Tongue (tissue), 2 donors: ENCODE data around the gene CELF1. TPM values are rescaled to one million over a fixed set of nuclear protein-coding genes. Genes with fewer than 3 reads are reported as not detected.

Source experiments
- DNase-seq: peaks from one replicate; pipeline ENCODE4 v3.0.0-alpha.2; 2015
- total RNA-seq: library from RNA; depleted of rRNA; stranded (reverse); fragments of >200 nt; gene quantifications from one replicate; pipeline ENCODE4 v1.2.3, GENCODE V29; 2014

CELF1 gene
- 121 TPM for total RNA-seq

DNA sequence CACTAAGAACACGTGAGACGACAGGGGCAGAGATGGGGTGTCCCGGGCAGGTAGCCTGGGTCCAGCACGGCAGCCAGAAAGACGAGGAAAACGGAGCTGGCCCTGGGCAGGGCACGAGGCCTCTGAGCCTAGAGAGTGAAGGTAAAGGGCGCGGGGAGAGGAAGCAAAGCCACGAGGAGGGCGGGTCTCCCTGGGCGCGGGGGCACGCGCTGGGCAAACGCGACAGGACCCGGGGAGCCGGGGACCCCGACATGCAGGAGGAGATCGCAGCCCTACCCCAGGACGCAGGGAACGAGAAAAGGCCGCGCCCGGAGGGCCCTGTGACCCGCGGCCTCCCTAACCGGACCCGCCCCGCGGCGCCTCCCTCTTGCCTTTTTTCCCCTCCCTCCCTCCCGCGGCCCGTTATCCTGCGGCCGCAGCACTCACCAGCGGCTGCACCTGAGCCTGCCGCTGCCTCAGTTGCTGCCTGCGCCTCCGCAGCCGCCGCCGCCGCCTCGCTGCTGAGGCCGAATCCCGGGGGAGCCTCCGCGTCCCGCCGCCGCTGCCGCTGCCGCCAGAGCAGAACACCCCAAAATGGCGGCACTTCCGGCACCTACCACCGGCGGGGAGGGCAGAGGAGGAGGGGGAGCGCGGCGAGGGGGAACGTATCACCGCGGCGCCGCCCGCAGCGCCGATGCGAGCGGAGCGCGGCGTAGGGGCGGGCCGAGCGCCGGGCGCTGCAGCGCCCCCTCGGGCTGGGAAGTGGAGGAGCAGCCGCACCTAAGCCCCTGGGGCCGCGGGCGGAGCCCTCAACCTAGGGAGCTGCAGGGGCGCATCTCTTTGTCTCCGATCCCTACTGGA lies at the start of gene CELF1:
CELF1 (minus strand) TSS at position 567 of the 840 bp plus-strand sequence. CDS start 53,609 bp downstream, outside the sequence.
- peak; percentile 97 for DNase-seq

DNA sequence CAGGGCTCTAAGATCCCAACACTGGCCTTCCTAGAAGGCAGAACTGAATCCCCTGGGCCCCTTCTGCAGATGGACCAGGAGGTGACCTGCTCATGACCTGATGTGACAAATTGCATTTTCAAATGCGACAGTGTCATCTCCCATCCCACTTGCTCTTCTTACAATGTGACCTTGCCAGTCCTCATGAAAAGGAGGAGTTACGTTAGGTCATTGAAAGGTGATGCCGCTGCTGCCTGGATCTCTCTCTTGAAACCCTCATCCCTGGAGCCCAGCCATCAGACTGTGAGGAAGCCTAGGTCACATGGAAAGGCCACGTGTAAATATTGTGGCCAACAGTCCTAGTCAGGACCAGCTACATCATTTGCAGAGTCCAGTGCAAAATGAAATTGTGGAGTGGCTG lies 47.0 kb upstream of the CELF1 start:
- no peak for DNase-seq

DNA sequence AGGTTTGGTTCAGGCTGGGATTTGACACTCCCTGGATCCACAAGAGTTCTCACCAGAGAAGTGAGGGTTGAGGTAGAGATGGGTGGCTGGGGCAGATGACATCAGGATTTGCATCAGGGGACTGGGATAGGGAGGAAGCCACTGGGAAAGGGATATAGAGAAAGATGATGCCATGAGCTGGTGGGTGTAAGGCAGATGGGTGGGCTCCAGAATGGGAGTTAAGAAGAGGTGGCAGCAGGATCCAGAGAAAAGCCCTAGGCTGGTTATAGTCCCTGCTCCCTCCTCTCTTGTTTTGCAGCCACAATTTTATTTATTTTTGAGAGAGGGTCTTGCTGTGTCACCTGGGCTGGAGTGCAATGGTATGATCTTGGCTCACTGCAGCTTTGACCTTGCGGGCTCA lies 43.0 kb upstream of the CELF1 start:
- no peak for DNase-seq

DNA sequence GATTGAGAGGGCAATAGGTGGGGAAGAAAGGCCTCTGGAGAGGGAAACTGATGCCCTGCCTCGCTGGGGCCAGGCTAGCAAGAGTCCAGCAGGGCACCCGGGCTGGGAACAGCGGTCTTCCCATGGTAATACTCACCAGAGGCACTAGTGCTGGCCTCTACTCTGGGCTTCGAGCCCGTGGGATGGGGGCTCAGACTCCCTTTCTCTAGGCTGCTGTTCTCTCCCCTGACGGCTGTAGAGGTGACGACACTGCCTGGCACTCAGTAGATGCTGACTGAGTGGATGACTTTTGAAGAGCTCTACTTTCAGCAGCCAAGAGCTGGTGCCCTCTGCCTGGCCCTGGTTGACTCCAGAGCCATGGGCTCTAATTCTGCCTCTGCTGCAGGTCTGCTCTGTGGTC lies 42.1 kb upstream of the CELF1 start:
- no peak for DNase-seq

DNA sequence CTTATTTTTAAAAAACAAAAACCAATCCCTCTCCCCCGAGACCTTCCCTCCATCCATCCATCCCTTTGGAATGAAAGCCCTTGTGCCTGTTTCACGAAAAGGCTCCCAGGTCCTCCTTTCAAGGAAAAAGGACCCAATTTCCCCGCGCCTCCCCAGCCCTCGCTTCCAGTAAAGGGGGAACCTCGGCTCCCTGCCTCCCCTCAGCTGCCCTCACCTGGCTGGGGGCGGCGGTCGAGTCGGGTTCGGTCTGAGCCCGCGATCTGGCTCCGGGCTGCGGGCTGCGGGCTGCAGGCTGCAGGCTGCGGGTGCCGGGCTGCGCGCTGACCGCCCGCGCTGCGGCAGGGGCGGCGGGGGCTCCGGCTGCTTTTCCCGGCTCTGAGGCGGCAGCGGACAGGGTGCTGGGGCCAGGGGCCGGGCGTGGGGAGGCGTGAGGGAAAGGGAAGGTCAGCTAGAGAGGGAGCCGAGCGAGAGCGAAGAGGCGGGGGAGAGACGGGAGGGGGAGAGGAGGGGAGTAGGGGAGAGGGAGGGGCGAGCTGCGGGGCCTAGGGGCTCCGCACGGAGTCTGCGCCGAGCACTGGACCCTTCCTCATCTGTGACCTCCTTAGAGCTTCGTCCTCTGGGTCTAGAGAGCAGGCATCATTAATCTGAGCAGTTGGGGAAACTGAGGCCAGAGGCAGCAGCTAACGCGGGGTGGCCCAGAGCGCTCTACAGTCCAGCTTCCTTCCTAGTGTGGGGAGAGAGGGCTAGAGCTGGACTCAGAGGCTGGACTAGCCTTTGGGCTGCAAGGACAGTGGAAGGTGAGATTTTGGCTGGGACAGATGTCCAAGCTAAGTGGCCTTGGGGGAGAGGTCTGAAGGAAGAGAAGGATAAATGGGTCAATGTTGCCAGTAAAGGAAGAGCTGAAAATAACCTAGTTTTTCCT lies 41.3 kb upstream of the CELF1 start, which contains the start of gene C1QTNF4:
C1QTNF4 (minus strand) TSS at position 478 of the 922 bp plus-strand sequence. CDS start 3,601 bp downstream, outside the sequence.
- DNase-seq, result no peak

DNA sequence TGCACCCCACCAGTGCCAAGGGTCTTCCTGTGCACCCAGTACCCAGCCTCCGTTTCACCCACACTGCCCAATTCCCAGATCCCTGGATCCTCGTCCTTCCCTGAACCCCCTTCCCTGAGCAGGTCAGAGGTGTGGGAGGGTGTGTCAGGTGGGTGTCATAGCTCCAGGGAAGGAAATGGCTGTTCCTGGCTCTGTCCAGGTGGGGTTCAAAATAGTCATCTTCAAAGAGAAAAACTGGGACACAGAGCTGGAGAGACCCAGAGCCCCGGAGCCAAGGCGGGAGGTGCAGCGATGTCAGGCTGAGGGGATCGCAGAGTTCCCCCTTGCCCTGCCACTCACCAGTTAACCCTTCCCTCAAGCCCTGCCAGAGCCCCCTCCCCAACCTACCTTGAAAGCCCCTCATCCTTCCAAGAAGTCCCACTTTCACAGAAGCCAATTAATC lies 40.6 kb upstream of the CELF1 start:
- no peak for DNase-seq

DNA sequence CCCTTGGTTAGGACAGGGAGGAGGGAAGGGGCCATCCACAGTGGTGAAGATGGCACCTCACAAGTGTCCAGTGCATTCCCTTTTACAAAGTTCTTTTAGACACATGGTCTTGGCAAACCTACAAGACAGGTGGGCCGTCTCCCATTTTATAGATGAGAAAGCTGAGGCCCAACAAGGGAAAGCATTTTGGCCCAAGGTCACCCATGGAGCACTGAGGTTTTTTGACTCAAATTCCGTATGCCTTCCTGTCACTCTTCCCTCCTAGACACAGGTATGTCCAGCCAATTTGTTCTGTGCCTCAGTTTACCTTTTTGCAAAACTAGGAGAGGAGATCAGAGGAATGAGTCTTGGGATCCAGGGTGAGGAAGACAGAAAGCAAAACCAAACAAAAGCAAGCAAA lies 40.0 kb upstream of the CELF1 start:
- no peak for DNase-seq

DNA sequence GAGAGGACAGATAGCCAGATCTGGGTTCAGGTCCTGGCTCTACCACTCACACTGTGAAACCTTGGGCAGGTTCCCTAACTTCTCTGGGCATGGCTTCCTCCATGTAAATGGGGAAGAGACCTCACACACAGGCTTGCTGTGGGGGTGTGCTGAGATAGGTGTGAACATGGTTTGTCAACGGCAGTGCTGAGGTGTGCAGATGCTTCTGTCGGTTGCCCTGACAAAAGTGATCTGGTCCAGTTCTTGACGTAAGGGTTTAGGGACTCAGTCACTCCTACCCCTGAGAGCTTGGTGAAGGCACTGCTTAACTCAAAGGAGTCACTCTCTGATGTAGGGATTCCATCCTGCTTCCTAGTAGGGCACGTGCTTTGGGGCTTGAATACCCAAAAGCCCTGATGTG lies 39.3 kb upstream of the CELF1 start:
- no peak for DNase-seq

DNA sequence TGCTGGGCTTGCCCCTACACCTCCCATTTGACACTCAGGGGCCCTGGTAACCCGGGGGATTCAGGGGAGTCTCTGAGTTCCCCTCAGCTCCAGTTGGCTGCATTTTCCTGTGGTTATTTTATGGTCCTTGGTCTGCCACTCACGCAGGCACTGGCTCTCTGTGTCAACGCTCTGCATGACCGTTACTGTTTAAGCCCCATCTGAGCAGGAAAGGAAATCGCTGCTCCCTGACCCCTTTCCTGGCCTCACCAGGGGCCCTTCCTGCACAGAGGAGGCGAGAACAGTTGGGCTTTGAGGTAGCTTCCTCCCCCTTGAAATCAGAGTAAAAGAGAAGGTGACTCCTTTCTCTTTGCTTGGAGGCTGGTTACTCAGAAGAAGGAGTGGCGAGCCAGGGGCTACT lies 38.8 kb upstream of the CELF1 start:
- no peak for DNase-seq

DNA sequence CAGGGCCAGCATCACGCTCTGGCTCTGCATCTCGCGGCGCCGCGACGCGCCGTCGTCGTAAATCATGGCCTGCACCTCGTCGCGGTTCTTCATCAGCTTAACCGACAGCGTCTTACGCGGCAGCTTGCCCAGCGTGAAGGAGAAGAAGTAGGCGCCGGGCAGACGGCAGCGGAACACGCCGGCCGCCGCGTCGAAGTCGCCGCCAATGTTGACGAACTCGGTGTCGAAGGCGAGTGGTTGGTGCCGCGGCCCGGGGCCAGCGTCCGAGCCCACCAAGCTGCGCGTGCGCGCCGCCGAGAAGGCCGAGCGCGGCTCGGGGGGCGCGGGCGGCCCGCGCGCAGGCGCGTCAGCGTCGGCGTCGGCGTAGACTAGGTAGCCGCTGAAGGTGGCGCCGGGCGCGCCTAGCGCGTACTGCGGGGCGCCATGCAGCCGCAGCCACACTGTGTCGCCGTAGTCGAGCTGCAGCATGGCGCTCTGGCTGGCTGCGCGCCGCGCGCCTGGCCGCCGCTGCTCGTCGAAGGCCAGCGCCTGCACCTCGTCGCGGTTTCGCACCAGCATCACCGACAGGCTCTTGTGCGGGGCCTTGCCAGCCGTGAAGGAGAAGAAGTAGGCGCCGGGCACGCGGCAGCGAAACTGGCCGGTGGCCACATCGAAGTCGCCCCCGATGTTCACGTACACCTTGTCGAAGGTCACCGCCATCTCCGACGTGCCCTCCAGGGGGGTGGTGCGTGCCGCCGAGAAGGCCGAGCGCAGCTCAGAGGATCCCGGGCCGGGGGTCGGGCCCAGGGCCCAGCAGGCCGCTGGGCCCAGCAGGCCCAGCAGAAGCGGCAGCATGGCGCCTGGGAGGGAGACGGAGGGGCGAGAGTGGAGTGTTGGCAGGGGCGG lies 37.3 kb upstream of the CELF1 start:
- peak; percentile 86 for DNase-seq

DNA sequence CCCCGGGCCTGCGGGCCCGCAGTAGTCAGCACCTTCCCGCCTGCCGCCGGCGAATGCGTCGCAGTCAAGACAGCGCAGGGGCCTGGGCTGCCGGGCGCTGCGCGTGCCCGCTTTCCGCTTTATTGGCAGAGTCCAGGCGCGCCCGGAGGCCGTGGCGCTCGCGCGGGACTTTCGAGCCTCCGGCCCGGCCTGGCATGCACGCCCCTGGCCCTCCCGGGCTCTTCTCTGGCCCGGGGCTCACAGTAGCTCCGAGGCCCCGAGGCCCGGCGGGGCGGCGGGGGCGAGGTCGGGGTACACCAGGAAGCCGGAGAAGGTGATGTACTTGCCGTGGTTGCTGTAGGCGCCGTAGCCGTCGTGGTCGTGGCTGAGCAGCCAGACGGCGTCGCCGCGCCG lies 36.6 kb upstream of the CELF1 start:
- DNase-seq, result peak; percentile 42

DNA sequence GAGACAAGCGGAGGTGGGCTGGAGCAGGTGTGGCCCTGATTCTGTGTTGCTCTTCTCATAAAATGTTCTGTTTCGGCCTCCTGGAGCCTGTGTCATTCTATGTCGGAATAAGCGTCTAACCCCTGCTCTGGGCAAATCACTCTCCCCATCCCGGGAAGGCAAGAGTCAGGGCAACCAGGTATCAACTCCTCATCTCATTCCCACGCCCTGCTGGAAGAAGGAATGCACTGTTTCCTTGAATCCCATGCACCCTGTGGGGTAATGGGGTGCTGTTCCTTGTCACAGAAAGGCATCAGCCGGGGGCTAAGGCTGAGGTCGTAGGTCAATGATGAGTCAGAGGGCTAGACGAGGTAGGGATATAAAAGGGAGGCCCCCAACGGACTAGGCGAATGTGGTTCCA lies 36.2 kb upstream of the CELF1 start:
- DNase-seq, result no peak

DNA sequence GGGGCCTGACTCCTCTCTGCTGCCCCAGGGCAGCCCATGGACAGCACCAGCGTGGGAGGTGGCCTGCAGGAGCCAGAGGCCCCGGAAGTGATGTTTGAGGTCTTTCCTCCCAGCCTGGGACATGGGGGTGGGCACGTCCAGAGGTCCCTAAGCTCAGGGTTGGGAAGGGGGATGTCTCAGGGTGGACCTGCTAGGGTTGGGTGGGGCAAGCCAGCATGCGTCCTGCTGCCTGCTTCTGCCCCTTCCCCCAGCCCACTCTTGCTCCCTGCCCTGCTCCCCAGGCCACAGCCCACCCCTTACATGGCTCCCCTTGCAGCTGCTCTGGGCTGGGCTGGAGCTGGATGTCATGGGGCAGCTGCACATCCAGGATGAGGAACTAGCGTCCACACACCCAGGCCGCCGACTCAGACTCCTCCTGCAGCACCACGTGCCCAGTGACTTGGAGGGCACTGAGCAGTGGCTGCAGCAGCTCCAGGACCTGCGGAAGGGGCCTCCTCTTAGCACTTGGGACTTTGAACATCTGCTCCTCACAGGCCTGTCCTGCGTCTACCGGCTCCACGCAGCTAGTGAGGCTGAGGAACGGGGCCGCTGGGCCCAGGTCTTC lies 34.9 kb upstream of the CELF1 start:
- peak; percentile 83 for DNase-seq

DNA sequence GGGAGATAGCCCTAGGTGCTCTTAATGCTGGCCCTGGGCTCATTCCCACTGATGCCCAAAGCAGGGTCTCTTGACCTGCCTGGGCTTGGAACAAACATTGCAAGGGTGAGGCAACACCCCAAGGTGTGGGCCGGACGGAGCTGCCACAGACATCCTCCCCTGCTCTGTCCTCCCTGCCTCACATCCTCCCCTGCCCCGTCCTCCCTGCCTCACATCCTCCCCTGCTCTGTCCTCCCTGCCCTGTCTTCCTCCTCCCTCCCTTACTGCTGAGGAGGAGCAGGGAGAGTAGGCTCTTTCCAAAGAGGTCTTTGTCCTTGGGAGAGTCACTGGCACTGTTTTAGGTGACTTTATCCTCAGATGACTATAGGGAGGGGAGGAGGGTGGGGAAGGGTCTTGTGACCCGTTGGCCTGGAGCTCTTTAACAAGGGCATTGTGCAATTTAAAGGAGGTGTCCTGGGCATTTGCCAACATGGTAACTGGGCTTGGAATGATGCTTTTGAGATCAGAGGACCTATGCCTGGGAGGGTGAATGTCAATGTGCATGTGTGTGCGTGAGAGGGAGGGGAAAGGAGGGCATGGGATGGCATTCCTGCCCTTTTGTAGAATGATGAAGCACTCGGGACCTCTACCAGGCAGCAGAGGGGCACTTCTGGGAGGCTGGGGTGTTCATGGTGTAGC lies 34.2 kb upstream of the CELF1 start:
- DNase-seq, result no peak

DNA sequence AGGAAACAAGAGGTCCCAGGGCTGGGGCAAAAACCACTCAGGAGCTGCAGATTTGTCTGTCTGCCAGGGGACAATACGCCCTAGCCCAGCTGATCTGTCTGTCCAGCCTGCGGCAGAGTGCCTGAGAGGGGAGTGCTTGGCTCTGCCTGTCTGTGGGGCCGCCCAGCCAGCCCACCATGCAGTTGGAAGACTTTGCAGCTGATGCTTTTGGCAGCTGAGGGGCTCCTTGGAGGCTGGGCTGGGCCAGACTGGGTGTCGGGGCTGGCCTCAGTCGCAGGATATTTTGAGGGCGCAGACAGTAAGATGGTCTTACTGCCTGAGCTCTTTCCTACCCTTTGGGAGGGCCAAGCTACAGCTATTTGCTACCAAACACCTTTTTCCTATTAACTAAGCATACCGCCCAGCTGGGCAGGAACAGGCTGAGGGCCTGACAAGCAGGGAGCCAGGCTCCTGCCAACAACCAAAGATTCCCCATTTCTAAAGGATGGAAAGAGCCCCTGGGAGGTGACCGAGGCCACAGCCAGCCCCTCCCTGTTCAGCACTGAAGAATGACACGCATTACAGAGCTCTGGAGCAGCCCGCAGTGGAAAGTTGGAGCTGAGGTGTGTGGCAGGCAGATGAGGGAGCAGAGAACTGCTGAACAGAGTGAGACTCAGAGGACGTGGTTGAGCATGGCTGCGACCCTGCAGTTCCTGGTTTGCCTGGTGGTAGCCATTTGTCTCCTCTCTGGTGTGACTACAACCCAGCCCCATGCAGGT lies 33.3 kb upstream of the CELF1 start, which contains the start of gene FAM180B:
FAM180B (plus strand) TSS at position 581 of the 758 bp plus-strand sequence; CDS start at position 672, 91 bp downstream.
- peak; percentile 87 for DNase-seq

DNA sequence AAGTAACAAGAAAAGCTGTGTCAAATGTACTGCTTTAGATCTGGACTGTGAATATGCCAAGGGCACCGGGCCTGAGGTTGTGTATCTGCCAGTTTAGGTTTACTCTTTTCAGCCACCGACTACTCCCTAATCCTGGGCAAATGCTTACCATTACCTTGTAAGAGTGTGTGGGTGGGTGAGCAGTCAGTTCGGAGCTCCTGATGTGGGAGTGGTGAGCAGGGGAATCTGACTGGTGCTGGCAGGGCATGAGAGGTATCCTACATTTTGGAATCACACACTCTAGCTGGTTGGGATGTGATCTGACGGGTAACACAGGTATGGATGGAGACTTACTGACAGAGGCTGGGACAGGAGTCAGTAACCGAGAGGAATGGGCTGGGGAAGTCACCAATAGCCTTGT lies 30.9 kb upstream of the CELF1 start:
- DNase-seq, result no peak

DNA sequence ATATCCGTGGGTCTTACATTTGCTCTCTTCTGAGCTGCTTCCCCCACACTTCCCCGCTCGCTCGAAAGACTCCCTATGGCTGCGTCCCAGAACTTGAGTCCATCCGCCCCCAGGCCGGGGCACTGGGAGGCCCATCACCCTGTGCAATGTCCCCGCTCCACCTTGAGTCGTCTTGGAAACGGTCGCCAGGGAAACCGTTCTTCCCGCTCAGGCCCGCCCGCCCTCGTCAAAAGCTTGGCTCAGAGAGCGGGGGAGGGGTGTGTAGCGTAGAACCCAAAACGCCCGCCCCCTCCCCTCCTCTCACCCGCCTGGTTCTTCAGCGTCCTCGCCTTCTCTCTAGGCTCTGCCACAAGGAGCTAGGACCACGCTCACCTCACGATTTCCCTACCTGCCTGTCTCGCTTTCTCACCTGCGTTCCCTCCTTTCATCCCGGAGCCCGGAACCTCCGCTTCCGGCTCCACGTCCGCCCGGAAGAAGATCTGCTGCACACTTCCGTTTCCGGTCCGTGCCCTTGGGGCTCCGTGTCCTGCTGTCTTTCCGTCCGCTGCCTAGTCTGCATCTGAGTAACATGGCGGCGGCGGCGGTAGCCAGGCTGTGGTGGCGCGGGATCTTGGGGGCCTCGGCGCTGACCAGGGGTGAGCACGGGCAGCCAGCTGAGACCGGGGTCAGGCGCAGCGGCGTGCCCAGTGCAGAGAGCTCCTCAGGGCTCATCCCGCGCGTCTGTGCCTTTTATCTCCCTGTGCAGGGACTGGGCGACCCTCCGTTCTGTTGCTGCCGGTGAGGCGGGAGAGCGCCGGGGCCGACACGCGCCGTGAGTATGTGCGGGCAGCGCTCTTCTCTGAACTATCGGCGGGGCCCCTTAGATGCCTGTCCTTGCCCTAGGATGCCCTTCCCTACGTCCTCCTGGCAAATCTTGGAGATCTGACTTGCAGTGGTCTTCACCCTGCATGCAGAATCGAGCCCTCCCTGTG lies 25.9 kb upstream of the CELF1 start, which contains the start of the genes KBTBD4 and NDUFS3:
KBTBD4 (minus strand) TSS at position 447 of the 971 bp plus-strand sequence; CDS start at position 428, 19 bp downstream.
NDUFS3 (plus strand) TSS at position 551 of the 971 bp plus-strand sequence; CDS start at position 569, 18 bp downstream.
- peak; percentile 96 for DNase-seq

DNA sequence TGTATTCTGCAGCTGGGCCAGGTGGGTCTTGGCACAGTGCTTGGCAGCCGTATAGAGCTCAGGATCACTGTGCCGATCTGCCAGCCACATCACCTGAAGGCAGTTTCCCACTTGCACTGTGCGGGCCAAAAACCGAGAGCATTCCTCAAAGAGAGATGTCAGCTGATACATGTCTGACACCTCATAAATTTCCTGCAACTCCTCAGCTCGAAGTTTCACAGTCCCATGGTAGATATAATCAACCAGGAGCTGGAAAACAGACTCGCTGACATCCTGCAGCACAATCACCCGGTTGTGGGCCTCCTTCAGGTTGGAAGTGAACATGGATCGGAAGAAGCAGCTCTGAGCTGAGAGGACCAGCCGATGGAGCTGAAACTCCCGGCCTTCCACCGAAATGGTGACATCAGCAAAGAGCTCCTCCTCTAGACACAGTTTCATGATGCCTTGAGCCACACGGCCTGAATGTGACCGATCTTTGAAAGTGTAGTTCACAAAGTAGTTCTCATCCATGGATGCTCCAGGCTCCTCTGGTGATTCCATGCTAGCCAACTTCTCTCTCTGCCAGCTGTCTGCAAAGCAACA lies 24.6 kb upstream of the CELF1 start:
- DNase-seq, result no peak
